ENCODE data around the gene WDPCP. TPM values are rescaled to one million over a fixed set of nuclear protein-coding genes. Genes with fewer than 3 reads are reported as not detected.

WDPCP gene
- total and polyA plus RNA-seq, 2 of the 4 experiments (the other 2 are of a cell fraction): 2.2 to 10.2 TPM

DNA sequence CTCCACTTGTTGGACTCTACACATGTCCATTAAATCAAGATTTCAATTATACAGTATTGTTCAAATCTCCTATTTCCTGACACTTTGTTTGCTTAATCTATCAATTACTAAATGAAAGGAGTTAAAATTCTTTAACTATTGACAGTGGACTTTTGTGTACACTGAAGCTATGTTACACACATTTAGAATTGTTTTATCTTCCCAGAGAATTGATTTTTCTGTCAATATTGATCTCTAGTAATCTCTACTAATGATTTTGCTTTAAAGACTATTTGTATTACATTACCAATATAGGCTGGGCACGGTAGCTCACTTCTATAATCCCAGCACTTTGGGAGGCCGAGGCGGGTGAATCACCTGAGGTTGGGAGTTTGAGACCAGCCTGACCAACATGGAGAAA is 215.7 kb downstream of the WDPCP start:
- H2AFZ ChIP-seq (replicated peaks; ENCODE audit: low read length, poor library complexity): no peak overlapping the region
- intact Hi-C loops (cut with micrococcal nuclease): no loop called here
- H3K36me3 ChIP-seq (ENCODE audit: control insufficient read depth, insufficient read depth, low read length): no peaks in the 10 kb centered on the region
- no peak overlapping the region for H3K9ac ChIP-seq (ENCODE audit: low read depth, low read length)
- H3K4ac ChIP-seq (ENCODE audit: low read depth, low read length): no peak overlapping the region
- H2BK15ac ChIP-seq (ENCODE audit: low read depth, low read length): no peak overlapping the region
- H3K4me3 ChIP-seq (ENCODE audit: insufficient read depth, low read depth, low read length): no peak overlapping the region
- no peak overlapping the region for H3K56ac ChIP-seq (ENCODE audit: extremely low read depth, insufficient read depth, low read length)
- H4K20me1 ChIP-seq (ENCODE audit: insufficient read depth, low read length): no peaks in the 10 kb centered on the region
- no peak overlapping the region for H3K14ac ChIP-seq (replicated peaks; ENCODE audit: low read depth, low read length)
- no peak for DNase-seq
- BruUV-seq (replicated peaks): no TSS peak
- no peak for ATAC-seq (ENCODE audit: low read depth)
- no peak overlapping the region for H3K4me2 ChIP-seq (ENCODE audit: low read depth, low read length)
- ChIA-PET CTCF (no interaction called here), POLR2A (ENCODE audit: unreplicated experiment) (no interaction called here)
- no peak overlapping the region for H2BK20ac ChIP-seq (ENCODE audit: low read depth, low read length)
- H2BK120ac ChIP-seq (ENCODE audit: low read depth, low read length): no peak overlapping the region
- H2AK9ac ChIP-seq (replicated peaks; ENCODE audit: low read depth, low read length, poor library complexity): no peak overlapping the region
- TF ChIP-seq ELK1 (IDR thresholded peaks at IDR 0.05; ENCODE audit: borderline replicate concordance, low read depth, low read length): no peak
- no peak for TF ChIP-seq SMC3 (IDR thresholded peaks at IDR 0.05; ENCODE audit: low read depth, low read length)
- TF ChIP-seq FOS (IDR thresholded peaks at IDR 0.05; ENCODE audit: low read depth, low read length): no peak
- TF ChIP-seq MAZ (IDR thresholded peaks at IDR 0.05; ENCODE audit: borderline replicate concordance, low read depth, low read length): no peak
- TF ChIP-seq BHLHE40 (IDR thresholded peaks at IDR 0.05; ENCODE audit: low read depth, low read length): no peak
- TF ChIP-seq, protein P1, sequence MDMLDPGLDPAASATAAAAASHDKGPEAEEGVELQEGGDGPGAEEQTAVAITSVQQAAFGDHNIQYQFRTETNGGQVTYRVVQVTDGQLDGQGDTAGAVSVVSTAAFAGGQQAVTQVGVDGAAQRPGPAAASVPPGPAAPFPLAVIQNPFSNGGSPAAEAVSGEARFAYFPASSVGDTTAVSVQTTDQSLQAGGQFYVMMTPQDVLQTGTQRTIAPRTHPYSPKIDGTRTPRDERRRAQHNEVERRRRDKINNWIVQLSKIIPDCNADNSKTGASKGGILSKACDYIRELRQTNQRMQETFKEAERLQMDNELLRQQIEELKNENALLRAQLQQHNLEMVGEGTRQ (IDR thresholded peaks at IDR 0.05; ENCODE audit: low read depth, low read length): no peak
- TF ChIP-seq RAD21 (IDR thresholded peaks at IDR 0.05; ENCODE audit: low read length): no peak
- TF ChIP-seq POLR2A (IDR thresholded peaks at IDR 0.05; ENCODE audit: low read depth, low read length): no peak
- TF ChIP-seq NFE2L2 (IDR thresholded peaks at IDR 0.05; ENCODE audit: low read depth, low read length): no peak
- TF ChIP-seq MXI1 (IDR thresholded peaks at IDR 0.05; ENCODE audit: borderline replicate concordance, low read depth, low read length): no peak
- no peak for TF ChIP-seq CTCF (conservative IDR thresholded peaks at IDR 0.05; ENCODE audit: low read depth, low read length)
- TF ChIP-seq CEBPB (IDR thresholded peaks at IDR 0.05; ENCODE audit: low read depth, low read length): no peak
- TF ChIP-seq MAFK (IDR thresholded peaks at IDR 0.05; ENCODE audit: low read depth, low read length): no peak
- TF ChIP-seq RCOR1 (IDR thresholded peaks at IDR 0.05; ENCODE audit: insufficient replicate concordance, low read length): no peak
- no peak for TF ChIP-seq CHD1 (IDR thresholded peaks at IDR 0.05; ENCODE audit: low read depth, low read length)
- TF ChIP-seq RFX5 (IDR thresholded peaks at IDR 0.05; ENCODE audit: low read depth, low read length): no peak
- no peak overlapping the region for H4K91ac ChIP-seq (ENCODE audit: insufficient read depth, low read depth, low read length)
- no peaks in the 10 kb centered on the region for H3K9me1 ChIP-seq (ENCODE audit: insufficient read depth, low read length)
- H3K9me3 ChIP-seq (ENCODE audit: control insufficient read depth, insufficient read depth, low read length): no peaks in the 10 kb centered on the region
- H3K27ac ChIP-seq (ENCODE audit: insufficient read depth, low read length): no peak overlapping the region
- no peak overlapping the region for H2BK5ac ChIP-seq (ENCODE audit: low read depth, low read length, poor library complexity, severe bottlenecking)
- H3K4me1 ChIP-seq (ENCODE audit: control insufficient read depth, insufficient read depth, low read length): no peaks in the 10 kb centered on the region
- no peak overlapping the region for H3K23ac ChIP-seq (ENCODE audit: low read depth, low read length)
- H3K18ac ChIP-seq (ENCODE audit: low read depth, low read length): no peak overlapping the region
- in situ Hi-C loops (cut with MboI; ENCODE audit: low sequenced_read_pairs): no loop called here
- no peak overlapping the region for H2AK5ac ChIP-seq (ENCODE audit: low read depth, low read length)
- dilution Hi-C loops (cut with HindIII; ENCODE audit: low sequenced_read_pairs, unreplicated experiment): no loop called here
- no peak overlapping the region for H4K5ac ChIP-seq (ENCODE audit: low read depth, low read length)
- no peaks in the 10 kb centered on the region for H3K27me3 ChIP-seq (ENCODE audit: control insufficient read depth, insufficient read depth, low read length)
- no CpG with 5 or more reads among the region's 3 CpGs for WGBS, 2 experiments (ENCODE audit: extremely low coverage in 2 of 2, insufficient read length in 1 of 2)
- H4K8ac ChIP-seq (ENCODE audit: low read depth in 2 of 2, low read length in 2 of 2): no peak overlapping the region
- H3K79me1 ChIP-seq (ENCODE audit: low read depth in 1 of 2, low read length in 2 of 2): no peaks in the 10 kb centered on the region

Measured in IMR-90 (cell line).